IMR-90 (cell line): Measurements from ENCODE around the gene B9D1. TPM values are rescaled to one million over a fixed set of nuclear protein-coding genes. Genes with fewer than 3 reads are reported as not detected.

Experiments
- CTCF ChIP-seq: conservative IDR thresholded peaks from 2 replicates; pipeline ENCODE4 v1.5.1; 2012; ENCODE audit warnings: mild to moderate bottlenecking, low read depth, low read length, improper control_type of control experiment
- ELK1 ChIP-seq: fragments of 150-350 bp; IDR thresholded peaks from 2 replicates; pipeline ENCODE4 v1.6.1; 2016; ENCODE audit warnings: low read depth, mild to moderate bottlenecking, low read length, moderate library complexity, borderline replicate concordance
- MAFK ChIP-seq: IDR thresholded peaks from 2 replicates; pipeline ENCODE4 v1.6.1; 2012; ENCODE audit warnings: low read depth, low read length, improper control_type of control experiment
- MAZ ChIP-seq: IDR thresholded peaks from 2 replicates; pipeline ENCODE4 v1.6.1; 2012; ENCODE audit warnings: low read depth, mild to moderate bottlenecking, low read length, improper control_type of control experiment, moderate library complexity, borderline replicate concordance
- polyA plus RNA-seq, 3 experiments: library from polyadenylated mRNA; depleted of rRNA; stranded (reverse); fragments of >200 nt; gene quantifications; 2 replicates each; pipeline ENCODE4 v1.2.3, GENCODE V29; 2012; ENCODE audit warnings: low replicate concordance in 1 of 3
- total RNA-seq: library from RNA; depleted of rRNA; stranded (reverse); fragments of >200 nt; gene quantifications from 2 replicates; pipeline ENCODE4 v1.2.3, GENCODE V29; 2012

The B9D1 gene
- total and polyA plus RNA-seq, 2 of the 4 experiments (the other 2 are of a cell fraction) = 42.5 to 43.8 TPM

DNA sequence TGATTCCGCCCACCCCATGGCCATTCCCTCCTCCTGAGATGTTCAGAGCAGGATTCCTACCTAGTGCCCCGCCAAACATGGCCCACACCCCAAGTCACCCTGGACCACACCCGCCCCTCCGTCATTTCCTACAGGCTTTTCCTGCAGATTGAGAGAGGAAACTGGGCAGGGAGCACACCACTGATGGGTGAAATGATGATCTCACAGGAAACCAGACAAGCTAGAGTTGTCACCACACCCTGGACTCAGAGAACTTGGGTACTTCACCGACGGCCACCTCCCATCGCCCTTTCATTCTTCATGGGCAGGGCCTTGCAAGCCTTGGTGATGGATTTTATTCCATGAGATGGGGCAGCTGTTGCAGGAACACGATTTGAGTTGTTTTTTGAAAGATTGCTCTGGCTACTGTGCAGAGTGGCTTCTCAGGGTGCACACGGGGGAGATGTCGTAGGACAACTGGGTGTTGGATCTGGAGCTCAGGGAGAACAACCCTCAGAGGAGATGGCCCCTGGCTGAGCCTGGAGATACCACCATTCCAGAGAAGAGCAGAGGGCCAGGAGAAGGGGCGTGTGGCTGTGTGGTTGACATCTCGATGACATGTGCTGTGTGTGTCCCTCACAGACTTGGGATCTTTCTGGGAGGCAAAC is 7.4 kb upstream of the B9D1 start (continued):
- no peak for TF ChIP-seq ELK1
- no peak for TF ChIP-seq CTCF
- TF ChIP-seq MAFK = no peak
- TF ChIP-seq MAZ = no peak
